HG03066 (cell line): Measurements from ENCODE around the gene ATP6V1C2.

ENCODE experiments used
- ATAC-seq: cut with Tn5 transposase; IDR thresholded peaks from one replicate; pipeline ENCODE4 v1.9.1; 2021; ENCODE audit warnings: low read depth; ENCODE audit not compliant: unreplicated experiment

ATP6V1C2 gene, protein sequence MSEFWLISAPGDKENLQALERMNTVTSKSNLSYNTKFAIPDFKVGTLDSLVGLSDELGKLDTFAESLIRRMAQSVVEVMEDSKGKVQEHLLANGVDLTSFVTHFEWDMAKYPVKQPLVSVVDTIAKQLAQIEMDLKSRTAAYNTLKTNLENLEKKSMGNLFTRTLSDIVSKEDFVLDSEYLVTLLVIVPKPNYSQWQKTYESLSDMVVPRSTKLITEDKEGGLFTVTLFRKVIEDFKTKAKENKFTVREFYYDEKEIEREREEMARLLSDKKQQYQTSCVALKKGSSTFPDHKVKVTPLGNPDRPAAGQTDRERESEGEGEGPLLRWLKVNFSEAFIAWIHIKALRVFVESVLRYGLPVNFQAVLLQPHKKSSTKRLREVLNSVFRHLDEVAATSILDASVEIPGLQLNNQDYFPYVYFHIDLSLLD

DNA sequence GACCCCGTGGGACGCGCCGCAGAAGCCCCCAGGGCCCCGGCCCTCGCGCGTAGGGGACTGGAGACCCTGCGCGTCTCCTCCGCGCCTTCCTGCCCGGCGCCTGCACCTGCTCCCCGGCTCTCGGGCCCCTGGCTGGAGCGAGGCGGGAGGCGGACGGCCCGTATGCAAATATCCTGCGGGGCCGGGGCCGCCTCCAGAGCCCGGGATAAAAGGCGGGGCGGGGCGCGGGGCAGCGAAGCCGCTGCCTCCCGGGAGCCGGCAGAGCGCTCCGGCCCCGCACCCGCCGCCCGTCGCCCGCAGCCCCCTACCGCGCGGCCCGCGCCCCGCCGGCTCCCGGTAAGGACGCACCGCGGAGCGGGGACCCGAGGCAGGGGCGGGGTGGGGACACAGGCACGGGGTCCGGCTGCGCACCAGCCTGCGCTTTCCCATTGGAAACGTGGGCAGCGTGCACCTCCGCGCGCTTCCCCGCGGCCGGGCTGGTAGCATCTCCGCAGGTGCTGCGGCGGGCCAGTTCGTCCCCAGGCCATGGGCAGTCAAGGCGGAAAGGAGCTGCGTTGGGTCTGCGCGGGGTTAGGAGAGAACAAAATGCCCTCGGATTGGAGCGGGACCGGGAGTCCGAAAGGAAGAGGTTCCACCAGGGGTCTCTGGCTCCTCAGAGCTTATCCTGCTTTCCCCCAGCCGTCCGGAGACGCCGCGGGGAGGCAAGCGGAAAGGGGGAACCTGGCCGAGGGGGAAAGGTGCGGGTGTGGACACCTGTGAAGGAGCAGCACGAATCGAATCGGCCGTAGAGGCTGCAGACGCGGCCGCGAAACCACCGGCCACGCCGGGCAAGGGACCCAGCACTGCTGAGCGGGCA, at the start of gene ATP6V1C2:
Gene ATP6V1C2 (plus strand): TSS at position 235 of the 856 bp plus-strand sequence. CDS start 1,220 bp downstream, outside the sequence.
- no peak for ATAC-seq

GRCh38 chr2:10675131-10675530, 46.3 kb upstream of the ATP6V1C2 start:
- no peak for ATAC-seq

GRCh38 chr2:10678225-10678624, 43.2 kb upstream of the ATP6V1C2 start:
- ATAC-seq, result no peak

- ATAC-seq, result no peak
Measured at GRCh38 chr2:10680214-10680613, 41.2 kb upstream of the ATP6V1C2 start.

DNA sequence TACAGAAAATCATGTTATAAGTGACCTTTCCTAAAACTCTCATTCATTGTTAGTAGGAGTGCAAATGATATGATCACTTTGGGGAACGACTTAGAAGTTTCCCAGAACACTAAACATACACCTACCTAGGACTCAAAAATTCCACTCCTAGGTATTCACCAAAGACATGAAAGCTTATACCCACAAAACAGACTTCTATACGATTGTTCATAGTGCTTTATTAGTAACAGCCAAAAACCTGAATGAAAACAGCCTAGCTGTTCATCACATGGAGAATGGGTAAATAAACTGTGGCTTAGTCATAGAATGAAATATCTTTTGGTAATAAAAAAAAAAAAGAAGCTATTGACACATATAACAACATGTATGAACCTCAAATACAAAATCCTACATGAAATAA, 40.5 kb upstream of the ATP6V1C2 start:
- ATAC-seq, result no peak

DNA sequence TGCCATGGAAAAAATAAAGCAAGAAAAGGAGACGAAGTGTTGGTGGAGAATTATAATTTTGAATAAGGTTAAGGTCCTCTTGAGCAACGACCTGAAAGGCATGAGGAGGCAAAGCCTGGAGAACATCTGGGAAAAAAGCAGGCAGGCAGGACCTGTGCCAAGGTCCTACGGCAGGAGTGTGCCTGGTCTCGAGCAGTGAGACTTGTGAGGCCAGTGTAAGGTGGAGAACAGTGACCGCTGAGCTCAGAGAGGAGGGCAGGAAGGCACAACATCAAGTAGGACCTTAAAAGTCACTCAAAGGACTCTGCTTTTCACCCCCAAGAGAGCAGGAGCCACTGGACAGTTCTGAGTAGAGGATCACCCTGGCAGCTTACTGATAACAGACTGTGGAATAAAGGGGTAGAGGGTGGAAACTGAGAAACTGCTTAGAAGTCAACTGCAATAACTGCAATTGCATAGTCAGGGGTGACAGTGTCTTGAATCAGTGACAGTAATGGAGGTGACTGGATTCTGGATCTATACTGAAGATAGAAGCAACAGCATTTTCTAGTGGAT, 35.2 kb upstream of the ATP6V1C2 start:
- ATAC-seq, result no peak

GRCh38 chr2:10688921-10689807, 32.3 kb upstream of the ATP6V1C2 start:
- ATAC-seq, result peak; percentile 22

DNA sequence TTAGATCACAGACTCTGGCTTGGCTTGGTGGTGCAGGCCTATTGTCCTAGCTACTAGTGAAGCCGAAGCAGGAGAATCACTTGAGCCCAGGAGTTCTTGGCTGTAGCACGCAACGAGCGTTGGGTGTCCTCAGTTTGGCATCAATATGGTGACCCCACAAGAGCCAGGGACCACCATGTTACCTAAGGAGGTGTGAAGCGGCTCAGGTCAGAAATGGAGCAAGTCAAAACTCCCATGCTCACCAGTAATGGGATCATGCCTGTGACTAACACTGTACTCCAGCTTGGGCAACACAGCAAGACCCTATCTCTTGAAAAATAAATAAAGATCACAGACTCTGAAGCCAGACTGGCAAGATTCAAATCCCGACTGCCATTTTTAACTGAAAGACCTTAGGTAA, 29.9 kb upstream of the ATP6V1C2 start:
- ATAC-seq, result no peak

GRCh38 chr2:10700078-10700803, 21.2 kb upstream of the ATP6V1C2 start:
- ATAC-seq, result no peak

GRCh38 chr2:10704034-10704594, 17.3 kb upstream of the ATP6V1C2 start:
- ATAC-seq, result no peak

DNA sequence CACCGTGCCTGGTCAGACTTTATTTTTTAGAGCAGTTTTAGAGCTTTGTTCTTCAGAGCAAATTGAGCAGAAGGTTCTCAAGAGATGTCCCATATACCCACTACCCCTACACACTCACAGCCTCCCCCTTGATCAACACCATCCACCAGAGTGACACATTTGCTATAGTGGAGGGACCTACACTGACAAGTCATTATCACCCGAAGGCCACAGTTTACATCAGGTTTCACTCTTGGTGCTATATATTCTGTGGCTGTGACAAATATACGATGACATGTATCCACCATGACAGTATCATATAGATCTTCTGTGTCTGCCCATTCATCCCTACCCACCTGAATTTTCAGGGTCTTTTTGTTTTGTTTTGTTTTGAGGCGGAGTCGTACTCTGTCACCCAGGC, 15.4 kb upstream of the ATP6V1C2 start:
- ATAC-seq, result no peak

DNA sequence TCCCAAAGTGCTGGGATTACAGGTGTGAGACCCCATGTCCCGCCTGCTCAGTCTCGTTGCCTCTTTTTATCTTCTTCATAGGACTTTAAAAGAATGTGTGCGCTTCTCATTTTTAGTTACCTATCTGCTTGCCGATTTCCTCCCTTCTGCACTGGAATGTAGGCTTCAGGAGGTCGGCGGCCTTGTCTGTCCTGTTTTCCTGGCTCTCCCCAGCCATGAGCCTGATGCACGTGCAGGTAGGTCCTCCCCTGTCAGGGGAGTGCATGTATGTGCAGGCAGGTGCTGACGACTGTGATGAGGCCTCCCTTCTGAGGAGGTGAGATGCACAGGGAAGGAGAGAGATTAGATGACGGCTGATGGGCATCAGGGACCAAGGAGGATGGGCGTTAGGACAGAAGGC, 13.6 kb upstream of the ATP6V1C2 start:
- no peak for ATAC-seq

- ATAC-seq, result no peak
Measured at GRCh38 chr2:10709290-10709939, 12.0 kb upstream of the ATP6V1C2 start.

- no peak for ATAC-seq
Measured at GRCh38 chr2:10712185-10712809, 9.1 kb upstream of the ATP6V1C2 start.

- no peak for ATAC-seq
Measured at GRCh38 chr2:10716581-10716980, 4.8 kb upstream of the ATP6V1C2 start.

DNA sequence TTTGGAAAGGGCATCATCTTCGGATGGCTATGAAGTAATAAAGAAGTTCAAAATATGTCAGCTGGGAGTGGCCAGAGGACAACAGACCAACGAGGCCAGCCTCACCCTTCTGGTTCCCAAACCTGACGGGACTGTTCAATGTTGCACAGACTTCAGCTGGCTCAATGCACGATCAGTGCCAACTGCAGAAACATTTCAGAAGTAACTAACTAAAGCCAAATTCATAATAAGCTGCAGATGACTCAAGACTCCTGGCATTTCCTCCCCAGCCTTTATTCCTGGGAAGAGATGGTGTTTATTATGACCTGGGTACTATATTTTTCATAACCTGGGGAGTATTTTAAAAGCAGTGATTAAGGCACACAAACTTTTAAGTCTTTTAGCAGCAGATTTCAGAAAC, 3.8 kb upstream of the ATP6V1C2 start:
- no peak for ATAC-seq

DNA sequence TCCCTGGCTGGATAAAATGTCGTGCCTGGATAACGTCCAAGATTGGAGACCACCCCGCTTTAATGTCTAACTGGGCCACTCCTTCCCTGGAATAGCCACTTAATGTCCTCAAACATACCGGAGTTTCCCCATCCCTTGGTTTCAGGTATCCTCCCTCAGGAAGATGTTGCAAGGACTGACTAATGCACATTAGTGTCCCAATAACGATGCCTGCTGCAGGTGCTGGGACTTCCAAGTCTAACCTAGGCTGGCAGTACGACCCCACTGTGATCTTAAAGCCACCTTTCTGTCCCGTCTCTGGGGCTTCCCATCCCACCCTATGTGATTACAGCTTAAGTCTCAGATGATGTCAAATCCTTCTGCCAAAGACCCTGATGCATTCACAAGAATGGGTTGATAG, 1.1 kb upstream of the ATP6V1C2 start:
- no peak for ATAC-seq

DNA sequence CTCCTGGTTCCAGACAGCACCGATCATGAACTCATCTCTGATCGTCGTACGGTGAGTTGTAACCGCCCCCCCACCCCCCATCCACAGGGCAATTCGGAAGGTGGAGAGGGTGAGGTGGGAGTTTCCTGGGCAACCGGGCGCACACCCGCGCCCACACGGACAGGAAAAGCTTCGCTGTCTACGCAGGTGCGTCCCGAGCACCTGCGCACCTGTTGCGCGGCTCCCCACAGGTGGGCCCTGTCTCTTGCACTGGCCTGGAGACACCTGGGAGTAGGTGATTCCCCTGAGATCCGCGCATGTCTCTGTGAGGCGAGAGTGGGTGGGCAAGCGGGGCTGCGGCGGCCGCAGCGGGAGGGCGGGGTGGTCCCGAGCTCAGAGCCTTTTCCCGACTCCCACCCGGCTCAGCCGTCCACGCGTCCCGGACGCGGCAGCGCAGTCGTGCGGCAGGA, 459 bp upstream of the ATP6V1C2 start:
- ATAC-seq, result no peak
